ENCODE measurements around the gene CYP19A1. TPM values are rescaled to one million over a fixed set of nuclear protein-coding genes. Genes with fewer than 3 reads are reported as not detected.

Gene CYP19A1
- total RNA-seq, 1 experiment from 2014 or later, result not detected

DNA sequence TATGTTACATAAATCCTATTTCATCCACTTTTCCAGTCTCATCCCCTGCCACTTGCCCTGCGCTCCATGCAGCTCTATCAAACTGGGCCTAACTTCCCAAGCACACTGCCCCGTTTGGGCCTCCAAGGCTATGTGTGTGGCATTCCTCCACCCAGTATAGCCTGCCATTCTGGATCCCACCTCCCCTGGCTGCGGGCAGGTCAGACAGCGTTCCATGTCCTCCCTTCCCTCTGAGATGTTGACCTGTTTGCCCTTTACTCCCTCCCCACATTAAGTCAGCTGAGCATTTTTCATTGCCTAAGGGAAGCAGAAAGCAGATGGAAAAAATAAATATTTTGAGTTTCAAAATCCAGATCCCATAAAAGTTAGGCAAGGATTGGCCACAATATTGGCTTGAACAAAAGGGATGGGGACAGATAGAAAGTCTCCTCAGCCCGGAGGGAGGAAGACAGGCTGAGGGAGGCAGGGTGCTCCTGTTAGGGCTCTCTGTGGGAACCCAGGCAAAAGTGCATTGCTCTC is 73.3 kb downstream of the CYP19A1 start:
- no peaks in the 10 kb centered on the region for H3K27me3 ChIP-seq (ENCODE audit: insufficient read depth, low read length)
- H3K9ac ChIP-seq (ENCODE audit: low read length), result no peak overlapping the region
- H3K27ac ChIP-seq (ENCODE audit: low read depth, low read length), result no peak overlapping the region
- H3K9me2 ChIP-seq (ENCODE audit: insufficient read depth), result no peaks in the 10 kb centered on the region
- no peak overlapping the region for H3K4me3 ChIP-seq (replicated peaks in 1 of 2; ENCODE audit: low read depth in 1 of 2, low read length in 2 of 2)
- no peaks in the 10 kb centered on the region for H3K36me3 ChIP-seq (ENCODE audit: control insufficient read depth in 1 of 2, insufficient read depth in 2 of 2, low read length in 2 of 2)
- ChIA-PET RAD21 (ENCODE audit: low non-redundant PET in 1 of 2, low total read pairs in 2 of 2, uncharacterized antibody in 2 of 2, unreplicated experiment in 2 of 2) (no interaction called here), POLR2A (no interaction called here), CTCF (no interaction called here)
- no peaks in the 10 kb centered on the region for H4K20me1 ChIP-seq (ENCODE audit: insufficient read depth)
- TF ChIP-seq RAD21 (IDR thresholded peaks at IDR 0.05; ENCODE audit: low read depth), result no peak
- TF ChIP-seq JUND (IDR thresholded peaks at IDR 0.05), result no peak
- no peak for TF ChIP-seq ELF1 (IDR thresholded peaks at IDR 0.05; ENCODE audit: borderline replicate concordance, low read depth)
- no peak for TF ChIP-seq POLR2A (IDR thresholded peaks at IDR 0.05; ENCODE audit: borderline replicate concordance, extremely low read depth, insufficient read depth, insufficient read length)
- no peak for TF ChIP-seq YY1 (IDR thresholded peaks at IDR 0.05; ENCODE audit: extremely low read depth, insufficient replicate concordance, low read depth, low read length)
- no peak for TF ChIP-seq EZH2phosphoT487 (IDR thresholded peaks at IDR 0.05; ENCODE audit: borderline replicate concordance)
- TF ChIP-seq, protein P1, sequence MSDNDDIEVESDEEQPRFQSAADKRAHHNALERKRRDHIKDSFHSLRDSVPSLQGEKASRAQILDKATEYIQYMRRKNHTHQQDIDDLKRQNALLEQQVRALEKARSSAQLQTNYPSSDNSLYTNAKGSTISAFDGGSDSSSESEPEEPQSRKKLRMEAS (IDR thresholded peaks at IDR 0.05), result no peak
- no peak for TF ChIP-seq SRF (IDR thresholded peaks at IDR 0.05; ENCODE audit: low read depth)
- no peak for TF ChIP-seq ZNF274 (IDR thresholded peaks at IDR 0.05; ENCODE audit: low read depth, low read length)
- no peak for TF ChIP-seq EGR1 (IDR thresholded peaks at IDR 0.05; ENCODE audit: low read depth)
- TF ChIP-seq, protein P2, sequence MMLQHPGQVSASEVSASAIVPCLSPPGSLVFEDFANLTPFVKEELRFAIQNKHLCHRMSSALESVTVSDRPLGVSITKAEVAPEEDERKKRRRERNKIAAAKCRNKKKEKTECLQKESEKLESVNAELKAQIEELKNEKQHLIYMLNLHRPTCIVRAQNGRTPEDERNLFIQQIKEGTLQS (IDR thresholded peaks at IDR 0.05), result no peak
- TF ChIP-seq POLR2AphosphoS5 (IDR thresholded peaks at IDR 0.05; ENCODE audit: low read depth, low read length), result no peak
- TF ChIP-seq SP1 (IDR thresholded peaks at IDR 0.05; ENCODE audit: low read depth), result no peak
- TF ChIP-seq, protein P3, sequence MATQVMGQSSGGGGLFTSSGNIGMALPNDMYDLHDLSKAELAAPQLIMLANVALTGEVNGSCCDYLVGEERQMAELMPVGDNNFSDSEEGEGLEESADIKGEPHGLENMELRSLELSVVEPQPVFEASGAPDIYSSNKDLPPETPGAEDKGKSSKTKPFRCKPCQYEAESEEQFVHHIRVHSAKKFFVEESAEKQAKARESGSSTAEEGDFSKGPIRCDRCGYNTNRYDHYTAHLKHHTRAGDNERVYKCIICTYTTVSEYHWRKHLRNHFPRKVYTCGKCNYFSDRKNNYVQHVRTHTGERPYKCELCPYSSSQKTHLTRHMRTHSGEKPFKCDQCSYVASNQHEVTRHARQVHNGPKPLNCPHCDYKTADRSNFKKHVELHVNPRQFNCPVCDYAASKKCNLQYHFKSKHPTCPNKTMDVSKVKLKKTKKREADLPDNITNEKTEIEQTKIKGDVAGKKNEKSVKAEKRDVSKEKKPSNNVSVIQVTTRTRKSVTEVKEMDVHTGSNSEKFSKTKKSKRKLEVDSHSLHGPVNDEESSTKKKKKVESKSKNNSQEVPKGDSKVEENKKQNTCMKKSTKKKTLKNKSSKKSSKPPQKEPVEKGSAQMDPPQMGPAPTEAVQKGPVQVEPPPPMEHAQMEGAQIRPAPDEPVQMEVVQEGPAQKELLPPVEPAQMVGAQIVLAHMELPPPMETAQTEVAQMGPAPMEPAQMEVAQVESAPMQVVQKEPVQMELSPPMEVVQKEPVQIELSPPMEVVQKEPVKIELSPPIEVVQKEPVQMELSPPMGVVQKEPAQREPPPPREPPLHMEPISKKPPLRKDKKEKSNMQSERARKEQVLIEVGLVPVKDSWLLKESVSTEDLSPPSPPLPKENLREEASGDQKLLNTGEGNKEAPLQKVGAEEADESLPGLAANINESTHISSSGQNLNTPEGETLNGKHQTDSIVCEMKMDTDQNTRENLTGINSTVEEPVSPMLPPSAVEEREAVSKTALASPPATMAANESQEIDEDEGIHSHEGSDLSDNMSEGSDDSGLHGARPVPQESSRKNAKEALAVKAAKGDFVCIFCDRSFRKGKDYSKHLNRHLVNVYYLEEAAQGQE (IDR thresholded peaks at IDR 0.05; ENCODE audit: low read depth), result no peak
- no peak for TF ChIP-seq ZFX (IDR thresholded peaks at IDR 0.05)
- TF ChIP-seq EZH2 (IDR thresholded peaks at IDR 0.05), result no peak
- TF ChIP-seq SIN3A (IDR thresholded peaks at IDR 0.05; ENCODE audit: low read depth), result no peak
- ATAC-seq (no peak), DNase-seq (ENCODE audit: low read depth, low spot score) (no peak)
- intact Hi-C loops (cut with micrococcal nuclease), result no loop called here
- no TSS peak for BruUV-seq (replicated peaks)
- H2AFZ ChIP-seq (ENCODE audit: low read depth, low read length, poor library complexity, severe bottlenecking), result no peak overlapping the region
- no peak overlapping the region for H3K4me2 ChIP-seq (ENCODE audit: low read length)
- no peaks in the 10 kb centered on the region for H3K4me1 ChIP-seq (ENCODE audit: control insufficient read depth in 1 of 2, insufficient read depth in 2 of 2, low read length in 2 of 2)
- no peaks in the 10 kb centered on the region for H3K9me3 ChIP-seq (ENCODE audit: control insufficient read depth in 1 of 2, insufficient read depth in 1 of 2, low read depth in 1 of 2, low read length in 2 of 2)
- no peaks in the 10 kb centered on the region for H3K79me2 ChIP-seq (ENCODE audit: insufficient read depth, low read length)
